ENCODE results near the gene FCER2. TPM values are rescaled to one million over a fixed set of nuclear protein-coding genes. Genes with fewer than 3 reads are reported as not detected.

Gene FCER2
- total RNA-seq, 1 donor from 2014 or later, result not detected

GRCh38 chr19:7676854-7677253, 25.1 kb downstream of the FCER2 start, which contains the start of gene MCEMP1:
Gene MCEMP1, plus strand, starts transcription at chr19:7677090. Its CDS starts 31 bp downstream, at chr19:7677121.
- no peak for DNase-seq (ENCODE audit: extremely low spot score, unreplicated experiment)
- no peak for TF ChIP-seq CTCF (IDR thresholded peaks at IDR 0.05)
- H3K4me3 Mint-ChIP-seq (ENCODE audit: unreplicated experiment), result no peak within 1 kb of the TSS
- H3K27me3 Mint-ChIP-seq (ENCODE audit: unreplicated experiment), result peaks cover 17% of the 10 kb centered on the region
- H3K9me3 Mint-ChIP-seq (ENCODE audit: unreplicated experiment), result no peaks in the 10 kb centered on the region
- no peaks in the 10 kb centered on the region for H3K36me3 Mint-ChIP-seq (ENCODE audit: unreplicated experiment)
- no peak within 1 kb of the TSS for H3K27ac Mint-ChIP-seq (ENCODE audit: unreplicated experiment)
- peaks cover 5% of the 10 kb centered on the region for H3K4me1 Mint-ChIP-seq (ENCODE audit: unreplicated experiment)

- no peak overlapping the region for H3K4me3 Mint-ChIP-seq (ENCODE audit: unreplicated experiment)
- no peaks in the 10 kb centered on the region for H3K36me3 Mint-ChIP-seq (ENCODE audit: unreplicated experiment)
- no peak for DNase-seq (ENCODE audit: extremely low spot score, unreplicated experiment)
- H3K27me3 Mint-ChIP-seq (ENCODE audit: unreplicated experiment), result peaks cover 20% of the 10 kb centered on the region
- H3K27ac Mint-ChIP-seq (ENCODE audit: unreplicated experiment), result no peak overlapping the region
- TF ChIP-seq CTCF (IDR thresholded peaks at IDR 0.05), result no peak
- peaks cover 2% of the 10 kb centered on the region for H3K4me1 Mint-ChIP-seq (ENCODE audit: unreplicated experiment)
- no peaks in the 10 kb centered on the region for H3K9me3 Mint-ChIP-seq (ENCODE audit: unreplicated experiment)
Observed at GRCh38 chr19:7676376-7676775, 25.6 kb downstream of the FCER2 start.

- no peak overlapping the region for H3K4me3 Mint-ChIP-seq (ENCODE audit: unreplicated experiment)
- DNase-seq (ENCODE audit: extremely low spot score, unreplicated experiment), result no peak
- TF ChIP-seq CTCF (IDR thresholded peaks at IDR 0.05), result no peak
Observed at GRCh38 chr19:7674010-7675005, 27.6 kb downstream of the FCER2 start.

GRCh38 chr19:7672522-7672921, 29.4 kb downstream of the FCER2 start:
- H3K4me3 Mint-ChIP-seq (ENCODE audit: unreplicated experiment), result no peak overlapping the region
- DNase-seq (ENCODE audit: extremely low spot score, unreplicated experiment), result no peak
- H3K27me3 Mint-ChIP-seq (ENCODE audit: unreplicated experiment), result peaks cover 30% of the 10 kb centered on the region
- TF ChIP-seq CTCF (IDR thresholded peaks at IDR 0.05), result no peak
- H3K27ac Mint-ChIP-seq (ENCODE audit: unreplicated experiment), result no peak overlapping the region
- H3K4me1 Mint-ChIP-seq (ENCODE audit: unreplicated experiment), result peaks cover 6% of the 10 kb centered on the region
- H3K9me3 Mint-ChIP-seq (ENCODE audit: unreplicated experiment), result no peaks in the 10 kb centered on the region
- no peaks in the 10 kb centered on the region for H3K36me3 Mint-ChIP-seq (ENCODE audit: unreplicated experiment)

More at GRCh38 chr19:7674010-7675005, 27.6 kb downstream of the FCER2 start:
- Mint-ChIP-seq H3K4me1 (ENCODE audit: unreplicated experiment) (peaks cover 6% of the 10 kb centered on the region), H3K27me3 (ENCODE audit: unreplicated experiment) (peaks cover 31% of the 10 kb centered on the region), H3K36me3 (ENCODE audit: unreplicated experiment) (no peaks in the 10 kb centered on the region), H3K27ac (ENCODE audit: unreplicated experiment) (no peak overlapping the region), H3K9me3 (ENCODE audit: unreplicated experiment) (no peaks in the 10 kb centered on the region)

- TF ChIP-seq CTCF (IDR thresholded peaks at IDR 0.05), result no peak
- H3K36me3 Mint-ChIP-seq (ENCODE audit: unreplicated experiment), result no peaks in the 10 kb centered on the region
- H3K4me3 Mint-ChIP-seq (ENCODE audit: unreplicated experiment), result no peak overlapping the region
- no peak for DNase-seq (ENCODE audit: extremely low spot score, unreplicated experiment)
- H3K9me3 Mint-ChIP-seq (ENCODE audit: unreplicated experiment), result no peaks in the 10 kb centered on the region
- peaks cover 18% of the 10 kb centered on the region for H3K27me3 Mint-ChIP-seq (ENCODE audit: unreplicated experiment)
- H3K27ac Mint-ChIP-seq (ENCODE audit: unreplicated experiment), result no peak overlapping the region
- peaks cover 6% of the 10 kb centered on the region for H3K4me1 Mint-ChIP-seq (ENCODE audit: unreplicated experiment)
Observed at GRCh38 chr19:7670790-7671189, 31.1 kb downstream of the FCER2 start.

All from osteocyte (in vitro differentiated cells).